Bronchial epithelial cell (primary cell): ENCODE measurements around the gene EIF4E3. TPM values are rescaled to one million over a fixed set of nuclear protein-coding genes. Genes with fewer than 3 reads are reported as not detected.
A peak's percentile ranks its signal among the peaks of the same experiment; 100 is the strongest.

Experiments used
- DNase-seq: peaks from one replicate; pipeline ENCODE4 v3.0.0-alpha.2; 2010; ENCODE audit warnings: low read depth
- FAIRE-seq: peaks from 2 replicates; lab custom pipeline; 2011; peaks lifted over from hg19 to GRCh38; lab: Jason Lieb, UNC
- H3K27me3 ChIP-seq: 2 replicates; pipeline ENCODE4 v1.5.1; 2011; ENCODE audit warnings: low read length; ENCODE audit not compliant: control insufficient read depth, insufficient read depth
- H3K36me3 ChIP-seq: 2 replicates; pipeline ENCODE4 v1.5.1; 2011; ENCODE audit warnings: low read length; ENCODE audit not compliant: control insufficient read depth, insufficient read depth
- H3K4me3 ChIP-seq: 2 replicates; pipeline ENCODE4 v1.5.1; 2011; ENCODE audit warnings: mild to moderate bottlenecking, low read depth, low read length, control low read depth
- CTCF ChIP-seq: IDR thresholded peaks from 2 replicates; pipeline ENCODE4 v1.5.1; 2011; ENCODE audit warnings: mild to moderate bottlenecking, moderate library complexity, low read length, control low read depth, inconsistent platforms; ENCODE audit not compliant: insufficient read depth, severe bottlenecking
- total RNA-seq: library from RNA; depleted of rRNA; stranded (reverse); fragments of >200 nt; gene quantifications from 2 replicates; pipeline ENCODE4 v1.2.1, GENCODE V29; 2014

Gene EIF4E3
- total RNA-seq, 1 donor from 2014 or later = 2.1 TPM

DNA sequence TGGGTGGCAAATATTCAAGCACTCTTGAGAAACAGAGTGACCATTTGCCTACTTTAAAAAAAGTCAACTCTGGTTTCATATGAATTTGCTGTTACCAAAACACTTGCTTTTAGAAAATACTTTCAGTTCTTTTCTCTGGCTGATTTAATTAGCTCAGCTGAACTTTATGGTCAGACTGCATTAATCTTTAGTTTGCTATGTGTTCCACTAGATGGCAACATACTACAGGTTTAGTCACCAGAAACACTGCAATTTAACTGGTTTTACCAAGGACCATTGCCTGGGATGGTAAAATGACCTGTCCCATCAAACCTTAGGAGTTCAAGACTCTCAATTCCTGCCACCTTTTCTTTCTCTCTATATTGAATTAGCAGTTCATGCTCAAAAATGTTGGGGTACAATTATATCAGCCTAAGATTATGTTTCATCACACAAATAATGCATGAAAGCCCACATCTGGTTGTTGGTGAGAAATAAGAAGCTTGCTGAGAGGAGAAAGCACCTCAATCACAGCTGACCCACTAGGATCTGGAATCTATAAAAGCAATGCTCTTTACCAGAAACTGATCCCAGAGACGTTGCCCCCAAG is 14.2 kb downstream of the EIF4E3 start:
- peak; percentile 59 for DNase-seq

GRCh38 chr3:71709908-71710511 is 15.2 kb downstream of the EIF4E3 start:
- FAIRE-seq (peak; percentile 13), DNase-seq (no peak)
- Histone ChIP-seq H3K36me3 (no peaks in the 10 kb centered on the region), H3K4me3 (no peak overlapping the region), H3K27me3 (no peaks in the 10 kb centered on the region)
- no peak for TF ChIP-seq CTCF

More for the DNA sequence above, 14.2 kb downstream of the EIF4E3 start:
- peak; percentile 50 for TF ChIP-seq CTCF
- peak; percentile 90 for FAIRE-seq
- Histone ChIP-seq H3K4me3 (no peak overlapping the region), H3K27me3 (no peaks in the 10 kb centered on the region), H3K36me3 (no peaks in the 10 kb centered on the region)

DNA sequence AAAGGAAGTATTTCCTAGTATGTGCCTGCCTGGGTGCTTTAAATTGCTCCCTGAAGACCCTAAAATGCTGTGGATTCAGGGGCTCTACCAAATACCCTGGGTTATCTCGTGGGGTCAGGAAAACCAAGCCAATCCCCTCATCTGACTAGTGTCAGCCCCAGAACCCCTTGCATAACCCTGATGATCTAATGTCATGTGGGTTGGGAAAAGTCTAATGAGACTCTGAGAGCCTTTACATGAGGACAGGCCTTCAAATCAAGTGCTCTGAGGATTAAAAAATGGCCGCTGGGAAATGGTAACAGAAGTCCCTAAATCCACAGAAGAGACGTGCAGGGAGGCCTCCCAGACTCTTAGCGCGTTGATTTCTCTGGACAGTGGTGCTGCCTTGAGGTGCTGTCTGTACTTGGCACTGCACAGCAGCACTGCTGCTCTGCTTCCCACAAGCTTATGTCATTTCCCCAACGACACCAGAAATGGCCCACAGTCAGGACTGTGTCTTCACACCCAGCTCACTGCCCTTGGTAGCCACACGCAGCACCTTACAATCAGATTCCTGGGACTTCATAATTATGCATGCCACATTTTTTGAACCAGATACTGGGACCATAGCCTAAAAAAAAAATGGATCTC is 16.6 kb downstream of the EIF4E3 start:
- DNase-seq = no peak
- Histone ChIP-seq H3K27me3 (no peaks in the 10 kb centered on the region), H3K36me3 (no peaks in the 10 kb centered on the region), H3K4me3 (no peak overlapping the region)
- no peak for FAIRE-seq
- TF ChIP-seq CTCF = no peak

- Histone ChIP-seq H3K4me3 (no peak overlapping the region), H3K27me3 (no peaks in the 10 kb centered on the region), H3K36me3 (no peaks in the 10 kb centered on the region)
- no peak for FAIRE-seq
- DNase-seq = no peak
- TF ChIP-seq CTCF = no peak
Measured at GRCh38 chr3:71707595-71707994, 17.6 kb downstream of the EIF4E3 start.

- Histone ChIP-seq H3K36me3 (no peaks in the 10 kb centered on the region), H3K27me3 (no peaks in the 10 kb centered on the region), H3K4me3 (no peak overlapping the region)
- TF ChIP-seq CTCF = no peak
- no peak for FAIRE-seq
- DNase-seq = no peak
Measured at GRCh38 chr3:71705681-71706080, 19.5 kb downstream of the EIF4E3 start.

DNA sequence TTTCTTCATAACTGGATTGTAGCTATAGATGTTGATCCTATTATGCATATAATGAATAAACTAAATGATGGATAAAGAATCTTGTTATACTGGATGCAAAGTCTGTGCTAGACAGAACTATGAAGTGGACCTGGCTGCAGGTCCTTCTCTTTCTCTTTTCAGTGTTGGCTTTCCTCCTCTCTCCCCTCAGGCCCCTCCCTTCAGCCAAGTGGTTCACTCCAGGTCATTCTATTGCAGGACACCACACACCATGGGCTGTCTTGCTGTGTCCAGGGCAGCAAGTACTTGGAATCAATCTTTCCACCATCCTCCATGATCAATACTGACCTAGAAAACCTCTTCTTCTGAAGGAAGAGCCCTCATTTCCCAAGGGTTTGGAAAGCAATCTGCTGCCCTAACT is 20.3 kb downstream of the EIF4E3 start:
- no peak for FAIRE-seq
- Histone ChIP-seq H3K36me3 (no peaks in the 10 kb centered on the region), H3K4me3 (no peak overlapping the region), H3K27me3 (no peaks in the 10 kb centered on the region)
- DNase-seq = no peak
- no peak for TF ChIP-seq CTCF
